ENCODE data around the gene ICOS. TPM values are rescaled to one million over a fixed set of nuclear protein-coding genes. Genes with fewer than 3 reads are reported as not detected.

The ICOS gene
- total RNA-seq, 1 experiment from 2014 or later = not detected

DNA sequence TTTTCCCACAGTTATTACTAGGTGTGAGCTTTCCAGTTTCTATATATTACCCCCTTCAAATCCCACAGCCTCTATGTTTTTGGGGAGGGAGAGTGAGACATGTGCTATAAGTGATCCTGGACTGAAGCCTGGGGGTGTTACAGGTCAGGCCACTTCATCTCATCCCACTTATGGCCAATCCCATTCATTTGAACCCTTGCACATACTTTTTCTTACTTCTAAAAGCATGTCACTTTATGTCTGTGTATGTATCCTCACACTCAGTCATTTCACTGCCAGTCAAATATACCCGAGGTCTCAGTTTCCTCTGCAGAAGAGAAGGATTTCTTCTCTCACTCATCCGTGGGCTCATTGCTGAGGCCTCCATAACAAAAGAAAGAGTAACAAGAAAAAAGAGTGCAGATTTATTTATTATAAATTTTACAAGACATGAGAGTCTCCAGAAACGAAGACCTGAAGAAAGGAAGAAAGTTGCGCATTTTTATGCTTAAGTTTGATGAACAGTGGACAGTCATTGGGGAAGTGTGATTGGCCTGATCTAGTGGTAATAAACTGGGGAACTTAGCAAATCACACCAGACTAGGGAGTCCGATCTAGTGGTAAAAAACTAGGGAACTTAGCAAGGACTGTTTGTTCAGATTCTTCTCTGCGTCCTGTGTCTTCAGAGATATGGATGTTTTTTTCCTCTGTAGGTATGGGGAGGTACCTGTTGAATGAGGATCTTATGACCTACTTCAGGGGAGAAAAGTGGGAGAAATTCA is 52.1 kb downstream of the ICOS start:
- H3K23ac ChIP-seq (ENCODE audit: insufficient read length, low read depth, low read length) = no peak overlapping the region
- no peak overlapping the region for H3K9ac ChIP-seq (ENCODE audit: extremely low read depth, insufficient read length, low read length)
- H3K4me3 Mint-ChIP-seq = no peak overlapping the region
- no peak overlapping the region for H4K5ac ChIP-seq (ENCODE audit: insufficient read length, low read depth, low read length)
- H3K4me1 Mint-ChIP-seq = peaks cover under 1% of the 10 kb centered on the region in 2 experiments; a peak in 3 of 4 replicates
- H3K9me3 Mint-ChIP-seq = no peaks in the 10 kb centered on the region
- H3K4me2 ChIP-seq (ENCODE audit: insufficient read depth, insufficient read length, low read length) = no peak overlapping the region
- no peak overlapping the region for H3K27ac ChIP-seq (ENCODE audit: insufficient read length, low read depth, low read length)
- H3K27ac Mint-ChIP-seq = no peak overlapping the region
- no peak overlapping the region for H2AFZ ChIP-seq (ENCODE audit: low read length)
- no peak overlapping the region for H2AK5ac ChIP-seq (ENCODE audit: insufficient read length, low read length)
- H2BK12ac ChIP-seq (ENCODE audit: insufficient read length, low read depth, low read length) = no peak overlapping the region
- H3K14ac ChIP-seq (ENCODE audit: insufficient read depth, low read length) = no peak overlapping the region
- H3K4me1 ChIP-seq (ENCODE audit: insufficient read depth, low read length) = no peaks in the 10 kb centered on the region
- no peak overlapping the region for H3K18ac ChIP-seq (ENCODE audit: insufficient read length, low read depth, low read length)
- H3K36me3 Mint-ChIP-seq (ENCODE audit: insufficient read depth in 1 of 3, low read depth in 3 of 3) = no peaks in the 10 kb centered on the region
- no peak overlapping the region for H3T11ph ChIP-seq (ENCODE audit: low read length)
- no peak overlapping the region for H3K56ac ChIP-seq (ENCODE audit: insufficient read length, low read depth, low read length)
- no CpG with 5 or more reads among the region's 6 CpGs for WGBS (ENCODE audit: extremely low coverage, insufficient read length, low lambda C conversion rate)
- no peaks in the 10 kb centered on the region for H3K79me1 ChIP-seq (ENCODE audit: insufficient read depth, low read depth, low read length, poor library complexity, severe bottlenecking)
- H3K4ac ChIP-seq (ENCODE audit: low read depth, low read length) = no peak overlapping the region
- H3K27me3 Mint-ChIP-seq (ENCODE audit: low read depth) = no peaks in the 10 kb centered on the region
- no peaks in the 10 kb centered on the region for H3K27me3 ChIP-seq (ENCODE audit: insufficient read depth, low read length)
- H3K79me2 ChIP-seq (ENCODE audit: insufficient read depth, low read length) = no peaks in the 10 kb centered on the region
- no peak overlapping the region for H4K91ac ChIP-seq (ENCODE audit: insufficient read length, low read depth, low read length)
- no peak overlapping the region for H2BK15ac ChIP-seq (ENCODE audit: low read depth, low read length)
- TF ChIP-seq, protein P1, sequence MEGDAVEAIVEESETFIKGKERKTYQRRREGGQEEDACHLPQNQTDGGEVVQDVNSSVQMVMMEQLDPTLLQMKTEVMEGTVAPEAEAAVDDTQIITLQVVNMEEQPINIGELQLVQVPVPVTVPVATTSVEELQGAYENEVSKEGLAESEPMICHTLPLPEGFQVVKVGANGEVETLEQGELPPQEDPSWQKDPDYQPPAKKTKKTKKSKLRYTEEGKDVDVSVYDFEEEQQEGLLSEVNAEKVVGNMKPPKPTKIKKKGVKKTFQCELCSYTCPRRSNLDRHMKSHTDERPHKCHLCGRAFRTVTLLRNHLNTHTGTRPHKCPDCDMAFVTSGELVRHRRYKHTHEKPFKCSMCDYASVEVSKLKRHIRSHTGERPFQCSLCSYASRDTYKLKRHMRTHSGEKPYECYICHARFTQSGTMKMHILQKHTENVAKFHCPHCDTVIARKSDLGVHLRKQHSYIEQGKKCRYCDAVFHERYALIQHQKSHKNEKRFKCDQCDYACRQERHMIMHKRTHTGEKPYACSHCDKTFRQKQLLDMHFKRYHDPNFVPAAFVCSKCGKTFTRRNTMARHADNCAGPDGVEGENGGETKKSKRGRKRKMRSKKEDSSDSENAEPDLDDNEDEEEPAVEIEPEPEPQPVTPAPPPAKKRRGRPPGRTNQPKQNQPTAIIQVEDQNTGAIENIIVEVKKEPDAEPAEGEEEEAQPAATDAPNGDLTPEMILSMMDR (conservative IDR thresholded peaks at IDR 0.05) = no peak
- H4K20me1 ChIP-seq (ENCODE audit: control insufficient read depth, insufficient read depth, insufficient read length) = no peaks in the 10 kb centered on the region
- no peak for DNase-seq
- H2BK20ac ChIP-seq (ENCODE audit: low read depth, low read length, poor library complexity, severe bottlenecking) = no peak overlapping the region
- H3K23me2 ChIP-seq (ENCODE audit: insufficient read length, low read depth, low read length, poor library complexity, severe bottlenecking) = no peaks in the 10 kb centered on the region
- no peaks in the 10 kb centered on the region for H3K9me3 ChIP-seq (ENCODE audit: control insufficient read depth, low read depth, low read length)
- no peak overlapping the region for H2BK5ac ChIP-seq (ENCODE audit: insufficient read length, low read length)
- H2BK120ac ChIP-seq (ENCODE audit: low read depth, low read length, poor library complexity, severe bottlenecking) = no peak overlapping the region
- H4K8ac ChIP-seq (replicated peaks; ENCODE audit: insufficient read length, low read depth, low read length) = no peak overlapping the region
